Neural progenitor cell (in vitro differentiated cells): ENCODE data around the gene RSBN1L. TPM values are rescaled to one million over a fixed set of nuclear protein-coding genes. Genes with fewer than 3 reads are reported as not detected.

Source experiments
- DNase-seq: peaks from one replicate; pipeline ENCODE4 v3.0.0-alpha.2; 2016; ENCODE audit warnings: low spot score
- H2AFZ ChIP-seq: fragments of 200-600 bp; sonication (generic); replicated peaks from 2 replicates; pipeline ENCODE4 v1.6.1; 2016; ENCODE audit warnings: antibody characterized with exemption
- H3F3A ChIP-seq: fragments of 200-600 bp; sonication (generic); 2 replicates; pipeline ENCODE4 v1.6.1; 2016; ENCODE audit warnings: antibody characterized with exemption, low read depth
- H3K27ac ChIP-seq: fragments of 200-600 bp; sonication (generic); 2 replicates; pipeline ENCODE4 v1.5.1; 2016; ENCODE audit warnings: mild to moderate bottlenecking
- H3K27me3 ChIP-seq: fragments of 200-600 bp; sonication (generic); 2 replicates; pipeline ENCODE4 v1.6.1; 2016; ENCODE audit warnings: mild to moderate bottlenecking, moderate library complexity
- H3K36me3 ChIP-seq: fragments of 200-600 bp; sonication (generic); 2 replicates; pipeline ENCODE4 v1.5.1; 2016
- H3K4me1 ChIP-seq: fragments of 200-600 bp; sonication (generic); 2 replicates; pipeline ENCODE4 v1.6.1; 2016; ENCODE audit warnings: mixed run types
- H3K4me2 ChIP-seq: fragments of 200-600 bp; sonication (generic); 2 replicates; pipeline ENCODE4 v1.6.1; 2016
- H3K4me3 ChIP-seq: fragments of 200-600 bp; sonication (generic); 2 replicates; pipeline ENCODE4 v1.5.1; 2016
- H3K79me2 ChIP-seq: fragments of 200-600 bp; sonication (generic); 2 replicates; pipeline ENCODE4 v1.6.1; 2016; ENCODE audit warnings: low read depth
- H3K9ac ChIP-seq: fragments of 200-600 bp; sonication (generic); 2 replicates; pipeline ENCODE4 v1.6.1; 2016
- H3K9me3 ChIP-seq: fragments of 200-600 bp; sonication (generic); 2 replicates; pipeline ENCODE4 v1.5.1; 2016; ENCODE audit warnings: low read depth
- H4K20me1 ChIP-seq: fragments of 200-600 bp; sonication (generic); 2 replicates; pipeline ENCODE4 v1.6.1; 2016; ENCODE audit warnings: low read depth
- H3K27ac Mint-ChIP-seq: 3 replicates; pipeline ENCODE4 v1.8.0; 2021; ENCODE audit warnings: mixed read lengths
- H3K27me3 Mint-ChIP-seq: 2 replicates; pipeline ENCODE4 v1.8.0; 2022; ENCODE audit warnings: low read depth, mild to moderate bottlenecking, inconsistent platforms, moderate library complexity, mixed read lengths; ENCODE audit not compliant: insufficient read depth
- H3K36me3 Mint-ChIP-seq: 3 replicates; pipeline ENCODE4 v1.8.0; 2021; ENCODE audit warnings: mixed read lengths
- H3K4me1 Mint-ChIP-seq: 3 replicates; pipeline ENCODE4 v1.8.0; 2021; ENCODE audit warnings: mixed read lengths
- H3K4me3 Mint-ChIP-seq: 3 replicates; pipeline ENCODE4 v1.8.0; 2021; ENCODE audit warnings: mild to moderate bottlenecking, moderate library complexity, mixed read lengths
- H3K9me3 Mint-ChIP-seq: 3 replicates; pipeline ENCODE4 v1.8.0; 2020; ENCODE audit warnings: mixed read lengths
- EZH2 ChIP-seq: fragments of 200-600 bp; sonication (generic); IDR thresholded peaks from 2 replicates; pipeline ENCODE4 v1.6.1; 2017; ENCODE audit warnings: antibody characterized with exemption, mild to moderate bottlenecking, moderate library complexity
- EZH2phosphoT487 ChIP-seq: fragments of 200-600 bp; sonication (generic); IDR thresholded peaks from 2 replicates; pipeline ENCODE4 v1.6.1; 2017; ENCODE audit warnings: antibody characterized with exemption
- total RNA-seq: library from RNA; depleted of rRNA; stranded (reverse); fragments of >200 nt; gene quantifications from 2 replicates; pipeline ENCODE4 v1.2.3, GENCODE V29; 2015; ENCODE audit warnings: low replicate concordance
- TF ChIP-seq, protein P1 (sequence below): fragments of 200-600 bp; sonication (generic); IDR thresholded peaks from 2 replicates; pipeline ENCODE4 v1.5.1; 2017; ENCODE audit warnings: antibody characterized with exemption, mild to moderate bottlenecking

The RSBN1L gene
- total RNA-seq, 1 donor from 2014 or later = 25.0 TPM

GRCh38 chr7:77823787-77824186, 127.5 kb downstream of the RSBN1L start:
- Mint-ChIP-seq H3K4me1 (no peaks in the 10 kb centered on the region), H3K36me3 (peaks cover 42% of the 10 kb centered on the region), H3K9me3 (peaks cover 60% of the 10 kb centered on the region), H3K4me3 (no peak overlapping the region), H3K27me3 (peaks cover 4% of the 10 kb centered on the region), H3K27ac (no peak overlapping the region)
- Histone ChIP-seq H3K27me3 (no peaks in the 10 kb centered on the region), H3K27ac (no peak overlapping the region), H3F3A (no peaks in the 10 kb centered on the region), H3K9ac (no peak overlapping the region), H3K4me2 (no peak overlapping the region), H3K9me3 (no peaks in the 10 kb centered on the region), H2AFZ (no peak overlapping the region), H4K20me1 (no peaks in the 10 kb centered on the region), H3K36me3 (no peaks in the 10 kb centered on the region), H3K4me3 (no peak overlapping the region), H3K79me2 (peaks cover 63% of the 10 kb centered on the region), H3K4me1 (no peaks in the 10 kb centered on the region)
- DNase-seq = no peak
- TF ChIP-seq, protein P1, sequence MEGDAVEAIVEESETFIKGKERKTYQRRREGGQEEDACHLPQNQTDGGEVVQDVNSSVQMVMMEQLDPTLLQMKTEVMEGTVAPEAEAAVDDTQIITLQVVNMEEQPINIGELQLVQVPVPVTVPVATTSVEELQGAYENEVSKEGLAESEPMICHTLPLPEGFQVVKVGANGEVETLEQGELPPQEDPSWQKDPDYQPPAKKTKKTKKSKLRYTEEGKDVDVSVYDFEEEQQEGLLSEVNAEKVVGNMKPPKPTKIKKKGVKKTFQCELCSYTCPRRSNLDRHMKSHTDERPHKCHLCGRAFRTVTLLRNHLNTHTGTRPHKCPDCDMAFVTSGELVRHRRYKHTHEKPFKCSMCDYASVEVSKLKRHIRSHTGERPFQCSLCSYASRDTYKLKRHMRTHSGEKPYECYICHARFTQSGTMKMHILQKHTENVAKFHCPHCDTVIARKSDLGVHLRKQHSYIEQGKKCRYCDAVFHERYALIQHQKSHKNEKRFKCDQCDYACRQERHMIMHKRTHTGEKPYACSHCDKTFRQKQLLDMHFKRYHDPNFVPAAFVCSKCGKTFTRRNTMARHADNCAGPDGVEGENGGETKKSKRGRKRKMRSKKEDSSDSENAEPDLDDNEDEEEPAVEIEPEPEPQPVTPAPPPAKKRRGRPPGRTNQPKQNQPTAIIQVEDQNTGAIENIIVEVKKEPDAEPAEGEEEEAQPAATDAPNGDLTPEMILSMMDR = no peak
- TF ChIP-seq EZH2phosphoT487 (no peak), EZH2 (no peak)

DNA sequence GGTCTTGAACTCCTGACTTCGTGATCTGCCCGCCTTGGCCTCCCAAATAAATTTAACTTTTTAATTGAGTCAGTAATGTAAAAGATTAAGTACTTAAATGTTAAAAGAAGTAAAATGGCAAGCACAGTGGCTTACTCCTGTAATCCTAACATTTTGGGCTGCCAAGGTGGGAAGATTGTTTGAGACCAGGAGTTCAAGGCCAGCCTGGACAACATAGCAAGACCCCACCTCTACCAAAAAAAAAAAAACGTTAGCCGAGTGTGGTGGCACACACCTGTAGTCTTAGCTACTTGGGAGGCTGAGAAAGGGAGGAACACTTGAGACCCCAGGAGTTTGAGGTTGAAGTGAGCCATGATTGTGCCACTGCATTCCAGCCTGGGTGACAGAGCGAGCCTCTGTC, 128.4 kb downstream of the RSBN1L start:
- no peak overlapping the region for H3K9ac ChIP-seq
- H3K79me2 ChIP-seq = peaks cover 54% of the 10 kb centered on the region
- H3K9me3 ChIP-seq = no peaks in the 10 kb centered on the region
- Mint-ChIP-seq H3K9me3 (peaks cover 52% of the 10 kb centered on the region), H3K4me3 (no peak overlapping the region), H3K27me3 (peaks cover 4% of the 10 kb centered on the region), H3K27ac (no peak overlapping the region), H3K4me1 (no peaks in the 10 kb centered on the region), H3K36me3 (peaks cover 35% of the 10 kb centered on the region)
- no peaks in the 10 kb centered on the region for H3K36me3 ChIP-seq
- H2AFZ ChIP-seq = no peak overlapping the region
- H4K20me1 ChIP-seq = no peaks in the 10 kb centered on the region
- H3K4me2 ChIP-seq = no peak overlapping the region
- TF ChIP-seq, protein P1 = no peak
- no peak for TF ChIP-seq EZH2phosphoT487
- no peak for TF ChIP-seq EZH2
- DNase-seq = no peak
- H3K4me3 ChIP-seq = no peak overlapping the region
- no peaks in the 10 kb centered on the region for H3K4me1 ChIP-seq
- H3K27ac ChIP-seq = no peak overlapping the region
- no peaks in the 10 kb centered on the region for H3K27me3 ChIP-seq
- H3F3A ChIP-seq = no peaks in the 10 kb centered on the region

GRCh38 chr7:77825131-77825530, 128.9 kb downstream of the RSBN1L start:
- H3K9ac ChIP-seq = no peak overlapping the region
- H2AFZ ChIP-seq = no peak overlapping the region
- Mint-ChIP-seq H3K27ac (no peak overlapping the region), H3K27me3 (peaks cover 4% of the 10 kb centered on the region), H3K4me3 (no peak overlapping the region), H3K4me1 (no peaks in the 10 kb centered on the region), H3K36me3 (peaks cover 31% of the 10 kb centered on the region), H3K9me3 (peaks cover 47% of the 10 kb centered on the region)
- H3K79me2 ChIP-seq = peaks cover 49% of the 10 kb centered on the region
- no peak for DNase-seq
- no peaks in the 10 kb centered on the region for H4K20me1 ChIP-seq
- no peak overlapping the region for H3K4me2 ChIP-seq
- H3K36me3 ChIP-seq = no peaks in the 10 kb centered on the region
- no peaks in the 10 kb centered on the region for H3K27me3 ChIP-seq
- H3K9me3 ChIP-seq = no peaks in the 10 kb centered on the region
- H3F3A ChIP-seq = no peaks in the 10 kb centered on the region
- no peaks in the 10 kb centered on the region for H3K4me1 ChIP-seq
- H3K27ac ChIP-seq = no peak overlapping the region
- no peak overlapping the region for H3K4me3 ChIP-seq
- TF ChIP-seq EZH2 = no peak
- no peak for TF ChIP-seq EZH2phosphoT487
- TF ChIP-seq, protein P1 = no peak
